Suppressor macrophage treated with lipopolysaccharide for 4 hours (primary cell): Measurements from ENCODE around the gene GPBP1L1.
"Not testable (repeated sequence)": the region's sequence is repeated elsewhere in the genome, so short reads cannot be mapped to it uniquely, and the experiment has no call there.

Experiments
- DNase-seq: peaks from one replicate; pipeline ENCODE4 v3.0.0-alpha.2; 2020

The GPBP1L1 gene

DNA sequence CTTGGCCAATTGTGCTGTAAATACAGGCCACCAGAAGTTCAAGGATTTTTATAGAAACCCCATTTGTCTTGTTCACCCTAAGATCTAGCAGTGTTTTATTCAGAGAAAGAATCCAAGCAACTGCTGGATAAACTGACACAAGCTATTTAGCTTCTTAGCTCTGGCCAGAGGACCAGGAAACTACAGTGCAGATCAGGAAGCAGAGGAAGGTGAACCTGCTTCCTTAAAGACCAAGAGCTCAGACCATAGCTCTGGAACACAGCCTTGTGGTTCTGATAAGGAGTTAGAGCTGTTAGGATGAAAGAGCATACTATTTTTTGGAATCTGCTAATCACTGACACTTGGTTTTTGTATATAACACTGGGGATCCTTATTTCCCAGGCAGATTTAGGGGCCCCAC lies 57.3 kb downstream of the GPBP1L1 start:
- no peak for DNase-seq

DNA sequence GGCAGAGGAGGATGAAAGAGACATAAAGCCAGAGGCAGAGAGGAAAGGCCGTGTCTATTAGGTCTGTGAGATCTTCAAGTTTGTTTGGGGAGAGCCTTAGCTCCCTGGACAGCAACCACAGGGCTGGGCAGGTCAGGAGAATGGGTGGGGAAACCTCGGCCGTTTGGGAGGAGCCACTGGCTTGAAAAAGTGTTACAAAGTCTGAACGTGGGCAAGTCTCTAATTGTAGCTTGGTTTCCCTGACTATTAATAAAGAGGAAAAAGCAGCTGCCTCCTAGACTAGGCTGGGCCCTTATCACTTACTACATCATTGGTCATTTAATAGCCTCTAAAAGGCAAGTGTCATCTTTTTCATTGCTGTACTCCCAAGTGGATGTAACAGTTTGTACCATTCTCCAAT lies 62.4 kb downstream of the GPBP1L1 start, which contains the start of gene CCDC17:
CCDC17 (minus strand) TSS at position 83 of the 400 bp plus-strand sequence. CDS start 145 bp downstream, outside the sequence.
- no peak for DNase-seq

DNA sequence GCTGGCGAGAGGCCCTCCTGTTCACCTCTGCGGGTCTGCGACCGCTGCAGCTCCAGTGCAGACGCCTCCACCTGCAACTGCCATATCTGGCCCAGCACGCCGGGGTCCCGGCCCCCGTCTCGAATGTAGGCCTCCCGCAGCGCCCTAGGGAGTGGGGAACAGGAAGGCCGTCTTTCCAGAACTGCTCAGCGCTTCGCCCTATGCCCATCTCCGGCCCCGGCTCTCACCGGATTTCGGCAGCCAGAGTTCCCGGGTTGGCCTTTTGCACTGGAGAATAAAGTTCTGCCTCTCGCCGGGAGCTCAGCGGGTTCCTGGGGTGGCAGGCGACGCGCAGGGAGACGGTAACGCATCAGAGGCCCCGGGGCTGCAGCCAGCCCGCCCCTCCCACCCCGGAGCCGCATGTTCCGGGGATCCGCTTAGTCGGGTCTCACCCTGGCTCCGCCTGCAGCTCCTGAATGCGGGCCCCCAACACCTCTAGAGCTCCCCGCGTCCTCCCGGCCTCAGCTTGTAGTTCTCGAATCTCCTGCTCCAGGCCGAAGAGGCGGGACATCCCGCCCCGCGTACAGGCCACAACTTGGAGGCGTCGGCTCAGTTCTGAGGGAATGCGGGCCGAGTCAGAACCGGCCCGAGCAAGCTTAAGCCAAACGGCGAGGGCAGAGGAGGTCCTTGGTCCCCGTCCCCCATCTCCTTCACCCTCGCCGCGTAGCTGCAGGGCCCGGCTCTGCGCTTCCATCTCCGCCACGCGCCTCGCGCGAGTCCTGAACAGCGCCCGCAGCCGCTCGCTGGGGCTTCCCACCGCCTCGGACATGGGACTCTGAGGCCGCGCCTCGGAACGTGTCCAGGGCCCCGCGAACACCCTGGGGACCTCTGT lies 63.6 kb downstream of the GPBP1L1 start:
- DNase-seq: no peak

DNA sequence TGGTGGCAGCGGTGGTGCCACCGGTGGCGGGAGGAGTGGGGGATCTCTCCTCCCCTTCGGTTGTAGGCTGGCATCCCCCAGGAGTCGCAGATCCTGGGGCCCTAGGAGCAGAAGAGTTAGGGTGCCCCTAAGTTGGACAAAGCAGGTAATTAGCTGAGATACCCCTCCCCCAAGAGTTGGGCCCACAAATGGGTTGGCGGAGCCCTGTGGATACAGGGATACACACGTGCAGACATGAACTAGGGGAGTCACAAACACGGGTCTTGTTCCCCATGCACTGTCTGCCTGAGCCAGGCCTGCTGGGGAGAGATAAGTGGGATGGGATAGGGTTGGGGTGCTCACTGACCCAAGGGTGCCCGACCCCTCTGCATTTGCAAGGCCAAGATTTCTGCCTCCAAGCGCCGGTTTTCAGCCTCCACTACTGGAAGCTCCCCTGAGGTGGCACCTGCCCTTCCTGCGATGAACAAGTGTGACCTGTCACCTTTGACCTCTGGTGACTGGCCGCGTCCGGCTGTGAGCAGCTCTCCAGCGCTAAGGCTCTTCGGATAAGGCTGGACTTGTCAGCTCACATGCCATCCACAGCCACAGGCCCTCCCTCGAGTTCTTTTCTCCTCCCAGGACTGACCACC lies 64.3 kb downstream of the GPBP1L1 start:
- no peak for DNase-seq

DNA sequence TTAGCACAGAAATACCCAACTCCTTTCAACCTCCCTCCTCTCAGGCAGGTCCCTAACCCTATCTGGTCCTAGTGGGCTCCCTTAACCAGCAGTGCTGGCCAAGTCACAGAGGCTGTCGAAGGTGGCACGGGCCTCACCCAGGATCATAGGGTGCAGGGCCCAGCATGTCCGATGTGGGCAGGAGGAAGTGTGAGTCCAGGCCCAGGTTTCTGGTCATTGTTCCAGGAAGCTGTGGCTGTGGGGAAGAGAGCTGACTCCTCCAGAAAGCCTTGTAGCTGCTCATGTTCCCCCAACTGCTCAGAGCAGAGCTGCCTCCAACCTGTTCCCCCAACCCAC lies 64.9 kb downstream of the GPBP1L1 start:
- DNase-seq: peak; percentile 30

DNA sequence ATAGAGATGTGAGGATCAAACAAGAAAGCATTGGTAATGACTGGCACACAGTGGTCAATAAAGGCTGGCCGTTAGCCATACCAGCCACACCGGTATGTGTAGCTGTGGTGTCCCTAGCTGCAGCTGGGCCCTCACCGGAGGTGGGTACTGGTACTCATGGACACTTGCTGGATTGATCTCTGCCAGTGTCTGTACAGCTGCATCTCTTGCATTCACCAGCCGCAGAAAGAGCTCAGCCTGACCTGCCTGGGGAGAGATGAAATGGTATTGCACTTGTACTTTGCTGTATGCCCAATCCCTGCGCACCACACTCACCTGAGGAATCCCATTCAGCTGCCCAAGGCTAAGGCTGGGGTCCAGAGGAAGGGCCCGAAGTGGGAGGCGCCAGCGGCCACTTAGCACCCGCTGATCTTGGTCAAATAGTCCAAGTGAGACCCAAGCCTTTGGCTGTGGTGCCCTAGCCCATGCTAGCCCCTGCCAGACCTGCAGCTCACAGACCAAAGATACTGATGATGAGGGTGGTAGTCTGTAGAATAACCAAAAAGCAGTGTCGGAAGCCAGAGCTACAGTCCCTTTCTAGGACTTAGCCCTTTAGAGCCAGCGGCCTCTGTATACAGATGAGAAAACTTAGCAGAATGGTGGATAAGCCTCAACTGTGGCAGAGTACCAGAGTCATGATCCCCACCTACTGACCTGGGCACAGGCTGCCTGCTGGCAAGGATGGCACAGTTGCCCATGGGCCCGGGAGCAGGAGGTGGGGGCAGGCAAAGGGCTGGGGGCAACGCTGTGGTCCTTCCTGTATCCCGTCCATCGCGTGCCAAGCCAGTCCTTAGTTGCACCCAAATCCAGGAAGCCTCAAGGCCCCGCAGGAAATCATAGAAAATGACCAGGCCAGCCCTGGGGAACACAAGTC lies 65.5 kb downstream of the GPBP1L1 start:
- no peak for DNase-seq

DNA sequence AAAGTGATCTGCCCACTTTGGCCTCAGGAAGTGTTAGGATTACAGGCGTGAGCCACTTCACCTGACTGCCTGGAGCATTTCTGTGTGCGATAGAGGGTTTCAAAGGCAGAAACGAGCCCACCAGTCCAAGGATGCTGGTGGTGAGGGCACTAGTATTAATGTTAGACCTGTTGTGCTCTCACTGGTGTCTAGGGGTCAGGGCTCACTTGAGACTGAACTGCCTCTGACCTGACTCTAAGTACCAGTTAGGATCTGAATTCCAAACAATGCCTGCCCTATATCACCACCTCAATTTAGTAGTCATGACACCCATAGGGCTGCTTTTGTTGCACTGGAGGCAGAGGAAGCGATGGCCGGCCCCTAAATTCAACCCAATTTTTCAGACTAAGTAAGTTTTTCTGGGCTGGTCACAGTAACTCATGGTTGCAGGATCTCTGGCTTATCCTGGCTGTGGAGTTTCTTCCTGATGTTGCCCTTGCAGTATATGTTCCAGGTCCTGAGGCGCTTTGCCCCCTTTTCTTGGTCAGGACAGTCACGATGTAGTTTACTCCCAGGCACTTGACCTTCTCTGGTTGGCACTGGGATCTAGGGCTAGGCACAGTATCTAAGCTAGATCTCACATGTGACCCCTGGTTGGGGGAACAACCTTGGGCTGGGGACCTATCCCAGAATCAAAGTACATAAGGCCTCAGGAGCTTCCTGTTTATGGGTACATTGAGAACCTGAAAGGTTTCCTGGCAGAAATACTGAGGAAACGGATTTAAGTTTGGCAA lies 67.0 kb downstream of the GPBP1L1 start:
- DNase-seq: no peak

DNA sequence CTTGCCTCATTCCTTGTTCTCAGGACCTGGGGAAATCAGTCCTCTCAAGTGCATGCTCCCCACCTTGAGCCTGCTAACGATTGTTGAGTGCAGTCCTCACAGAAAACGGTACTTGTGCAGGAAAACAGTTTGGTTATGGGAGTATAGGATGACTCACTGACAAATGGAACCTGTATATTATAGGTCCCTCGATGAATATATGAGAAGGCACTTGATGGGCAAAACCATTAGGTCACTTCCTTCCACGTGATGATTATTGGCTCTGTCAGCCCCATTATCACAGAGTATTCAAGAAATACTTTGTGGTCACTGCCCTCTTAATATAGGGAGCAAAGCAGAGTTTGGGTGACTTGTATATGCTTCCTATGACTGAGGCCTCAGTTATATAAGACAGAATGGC lies 68.7 kb downstream of the GPBP1L1 start:
- DNase-seq: no peak

DNA sequence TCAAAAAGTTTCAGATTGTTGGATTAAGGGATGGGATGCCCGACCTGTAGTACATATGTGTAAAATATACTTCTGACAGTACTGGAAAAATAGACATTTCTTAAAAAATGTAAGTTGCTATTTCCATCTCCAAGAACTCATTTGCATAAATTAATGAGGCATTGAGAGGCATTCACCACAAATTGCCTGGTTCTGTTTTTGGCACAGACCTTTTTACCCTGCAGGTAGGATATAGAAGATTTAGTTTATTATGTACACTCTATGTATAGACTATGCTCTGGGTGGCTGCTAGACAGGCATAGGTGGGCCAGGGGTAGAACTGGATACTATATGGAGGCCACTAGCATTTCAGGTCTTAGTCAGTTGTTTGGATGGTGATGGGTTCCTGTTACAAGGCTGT lies 70.4 kb downstream of the GPBP1L1 start:
- no peak for DNase-seq

DNA sequence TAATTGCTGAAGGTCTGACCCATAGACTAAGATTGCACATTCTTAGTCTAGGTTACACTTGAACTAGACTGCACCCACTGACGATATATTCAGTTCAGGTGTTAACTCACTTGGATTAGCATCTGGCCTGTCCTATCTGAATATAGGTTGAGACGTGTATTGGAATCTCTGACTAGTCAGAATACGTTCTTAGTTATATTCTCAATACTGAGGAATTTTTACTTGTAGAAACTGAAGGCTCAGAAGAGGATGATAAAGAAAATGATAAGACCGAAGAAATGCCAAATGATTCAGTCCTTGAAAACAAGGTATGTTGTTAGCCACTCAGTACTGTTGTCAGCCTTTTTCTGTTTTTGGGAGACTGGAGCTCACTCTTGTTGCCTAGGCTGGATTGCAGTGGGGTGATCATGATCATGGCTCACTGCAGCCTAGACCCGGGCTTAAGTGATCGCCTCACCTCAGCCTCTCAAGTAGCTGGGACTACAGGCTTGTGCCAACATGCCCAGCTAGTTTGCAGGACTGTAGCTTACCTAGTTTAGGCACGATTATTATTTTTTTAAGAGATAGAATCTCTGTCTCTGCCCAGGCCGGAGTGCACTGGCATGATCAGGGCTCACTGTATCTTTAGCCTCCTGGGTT lies 73.3 kb downstream of the GPBP1L1 start:
- no peak for DNase-seq

DNA sequence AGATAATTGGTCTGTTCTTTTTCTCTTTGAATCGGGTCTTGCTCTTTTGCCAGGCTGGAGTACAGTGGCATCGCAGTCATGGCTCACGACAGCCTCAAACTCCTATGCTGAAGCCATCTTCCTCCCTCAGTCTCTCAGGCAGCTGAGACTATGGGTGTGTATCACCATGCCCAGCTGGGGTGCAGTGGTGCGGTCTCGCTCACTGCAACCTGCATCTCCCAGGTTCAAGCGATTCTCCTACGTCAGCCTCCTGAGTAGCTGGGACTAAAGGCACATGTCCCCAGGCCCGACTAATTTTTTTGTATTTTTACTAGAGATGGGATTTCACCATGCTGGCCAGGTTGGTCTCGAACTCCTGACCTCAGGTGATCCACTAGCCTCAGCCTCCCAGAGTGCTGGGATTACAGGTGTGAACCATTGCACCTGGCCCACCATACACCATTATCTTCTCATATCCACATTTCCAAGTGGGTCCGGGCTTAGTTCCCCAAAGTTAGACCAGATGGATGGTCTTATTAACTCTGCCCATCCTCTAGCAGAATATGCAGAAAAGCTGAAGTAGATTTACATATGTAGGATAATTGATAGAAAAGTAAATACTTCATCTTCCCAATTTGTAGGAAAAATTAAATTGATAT lies 75.6 kb downstream of the GPBP1L1 start:
- no peak for DNase-seq

DNA sequence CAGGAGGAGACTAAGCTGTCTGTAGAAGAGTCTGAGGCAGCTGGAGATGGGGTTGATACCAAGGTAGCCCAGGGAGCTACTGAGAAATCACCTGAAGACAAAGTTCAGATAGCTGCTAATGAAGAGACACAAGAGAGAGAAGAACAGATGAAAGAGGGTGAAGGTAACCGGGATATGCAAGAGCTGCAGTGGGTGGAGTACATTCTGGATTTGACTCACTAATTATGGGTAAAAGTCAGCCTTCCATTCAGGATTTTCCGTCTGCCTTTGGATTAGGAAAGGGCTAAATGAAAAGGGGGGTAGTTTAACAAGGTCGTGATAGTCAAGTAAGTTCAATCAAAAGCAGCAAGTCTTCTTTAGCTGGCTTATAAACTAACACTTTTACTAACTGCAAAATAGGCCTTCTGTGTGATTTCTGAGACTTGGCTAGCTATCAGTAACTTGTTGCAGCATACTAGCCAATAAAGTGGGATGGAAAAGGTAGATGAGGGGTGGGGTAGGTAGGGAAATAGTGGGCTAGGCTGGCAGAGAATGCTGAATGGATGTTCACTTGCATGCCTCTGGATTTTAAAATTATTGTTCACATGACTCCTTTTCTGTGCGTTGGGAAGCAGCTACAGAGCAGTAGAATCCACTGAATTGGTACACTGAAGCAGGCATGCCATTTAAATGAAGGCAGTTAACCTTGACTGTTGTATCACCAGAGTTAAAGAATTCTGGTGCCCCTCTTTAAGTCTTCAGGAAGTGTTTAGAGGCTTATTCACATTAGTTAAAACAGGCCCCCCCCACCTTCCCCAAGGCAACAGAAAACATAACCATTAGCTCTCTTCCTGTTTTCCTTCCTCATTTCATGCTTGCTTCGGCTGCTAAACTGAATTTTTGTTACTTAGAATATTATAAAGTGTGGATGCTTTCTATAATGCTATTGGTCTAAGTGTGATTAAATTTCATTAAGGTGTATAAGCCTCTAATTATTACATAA lies 77.9 kb downstream of the GPBP1L1 start:
- DNase-seq: peak; percentile 63

DNA sequence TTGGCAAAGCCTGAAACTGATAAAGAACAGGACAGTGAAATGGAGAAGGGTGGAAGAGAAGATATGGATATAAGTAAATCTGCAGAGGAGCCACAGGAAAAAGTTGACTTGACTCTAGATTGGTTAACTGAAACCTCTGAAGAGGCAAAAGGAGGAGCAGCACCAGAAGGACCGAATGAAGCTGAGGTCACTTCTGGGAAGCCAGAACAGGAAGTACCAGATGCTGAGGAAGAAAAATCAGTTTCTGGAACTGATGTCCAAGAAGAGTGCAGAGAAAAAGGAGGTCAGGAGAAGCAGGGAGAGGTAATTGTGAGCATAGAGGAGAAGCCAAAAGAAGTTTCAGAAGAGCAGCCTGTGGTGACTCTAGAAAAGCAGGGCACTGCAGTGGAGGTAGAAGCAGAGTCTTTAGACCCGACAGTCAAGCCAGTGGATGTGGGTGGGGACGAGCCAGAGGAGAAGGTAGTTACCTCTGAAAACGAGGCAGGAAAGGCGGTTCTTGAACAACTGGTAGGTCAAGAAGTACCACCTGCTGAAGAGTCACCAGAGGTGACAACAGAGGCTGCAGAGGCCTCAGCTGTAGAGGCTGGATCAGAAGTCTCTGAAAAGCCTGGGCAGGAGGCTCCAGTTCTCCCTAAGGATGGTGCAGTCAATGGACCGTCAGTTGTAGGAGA lies 78.8 kb downstream of the GPBP1L1 start:
- DNase-seq: peak; percentile 66

DNA sequence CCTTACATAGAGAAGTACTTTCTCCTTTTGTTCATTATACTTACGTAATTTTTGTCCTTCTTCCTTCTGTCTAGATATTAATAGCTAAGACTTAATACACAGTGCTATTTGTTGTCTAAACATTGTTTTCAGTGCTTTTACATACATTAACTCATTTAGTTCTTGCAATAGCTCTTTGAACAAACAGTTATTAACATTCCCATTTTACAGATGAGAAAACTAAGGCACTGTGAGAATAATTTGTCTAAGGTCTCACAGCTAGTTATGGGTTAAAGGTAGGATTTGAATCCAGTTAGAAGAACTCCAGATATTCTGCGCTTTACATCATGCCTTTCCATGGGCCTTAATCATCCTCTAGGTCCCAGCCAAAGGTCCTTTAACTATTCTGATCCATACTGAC lies 82.1 kb downstream of the GPBP1L1 start:
- no peak for DNase-seq

DNA sequence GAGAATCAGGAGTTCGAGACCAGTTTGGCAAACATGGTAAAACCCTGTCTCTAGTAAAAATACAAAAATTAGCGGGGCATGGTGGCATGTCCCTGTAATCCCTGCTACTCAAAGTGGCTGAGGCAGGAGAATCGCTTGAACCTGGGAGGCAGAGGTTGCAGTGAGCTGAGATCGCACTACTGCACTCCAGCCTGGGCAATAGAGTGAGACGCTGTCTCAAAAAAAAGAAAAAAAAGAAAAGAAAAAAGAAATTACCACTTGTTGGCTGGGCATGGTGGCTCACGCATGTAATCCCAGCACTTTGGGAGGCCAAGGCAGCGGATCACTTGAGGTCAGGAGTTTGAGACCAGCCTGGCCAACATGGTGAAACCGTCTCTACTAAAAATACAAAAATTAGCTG lies 89.6 kb downstream of the GPBP1L1 start:
- DNase-seq: not testable (repeated sequence)

DNA sequence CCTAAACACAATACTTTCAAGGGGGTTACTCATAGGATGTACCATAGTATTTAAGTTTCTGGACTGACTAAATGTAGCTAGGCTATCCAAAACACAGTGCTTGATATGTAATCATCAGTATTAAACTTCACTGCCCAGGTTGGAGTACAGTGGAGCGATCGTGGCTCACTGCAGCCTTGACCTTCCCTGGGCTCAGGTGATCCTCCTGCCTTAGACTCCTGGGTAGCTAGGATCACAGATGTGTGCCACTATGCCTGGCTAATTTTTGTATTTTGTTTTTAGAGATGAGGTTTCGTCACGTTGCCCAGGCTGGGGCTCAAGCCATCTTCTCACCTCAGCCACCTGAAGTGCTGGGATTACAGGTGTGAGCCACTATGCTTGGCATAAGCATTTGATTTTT lies 91.9 kb downstream of the GPBP1L1 start:
- no peak for DNase-seq

DNA sequence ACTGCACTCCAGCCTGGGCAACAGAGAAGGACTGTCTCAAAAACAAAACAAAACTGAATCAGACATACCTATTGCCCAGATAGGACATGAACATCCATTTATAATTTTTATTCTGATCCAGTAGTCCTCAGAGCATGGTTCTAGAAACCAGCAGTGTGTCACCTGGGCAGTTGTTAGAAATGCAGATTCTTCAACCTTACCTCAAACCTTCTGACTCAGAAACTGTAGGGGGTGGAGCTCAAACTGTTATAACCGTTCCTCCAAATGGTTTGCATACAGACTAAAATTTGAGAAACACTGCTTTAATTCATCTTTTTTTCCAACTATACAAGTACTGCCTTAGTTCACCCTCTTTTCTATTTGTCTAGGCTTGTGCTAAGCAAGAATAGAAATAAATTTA lies 96.5 kb downstream of the GPBP1L1 start:
- no peak for DNase-seq

DNA sequence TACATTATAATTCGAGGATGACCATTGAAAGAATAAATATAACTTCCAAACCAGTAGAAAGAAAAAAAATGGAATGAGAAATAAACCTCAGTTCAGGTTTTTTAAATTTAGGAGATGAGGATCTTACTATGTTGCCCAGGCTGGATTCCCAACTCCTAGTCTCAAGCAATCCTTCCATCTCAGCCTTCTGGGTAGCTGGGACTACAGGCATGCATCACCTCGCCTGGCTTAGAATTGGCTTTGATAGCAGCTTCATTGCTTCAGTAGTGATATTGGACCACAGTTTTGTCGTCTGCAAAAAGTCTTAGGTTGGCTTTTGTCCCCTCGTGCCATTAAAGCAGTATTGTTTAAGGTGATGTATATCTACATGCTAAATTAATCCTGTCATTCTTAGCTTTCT lies 99.6 kb downstream of the GPBP1L1 start:
- DNase-seq: no peak

DNA sequence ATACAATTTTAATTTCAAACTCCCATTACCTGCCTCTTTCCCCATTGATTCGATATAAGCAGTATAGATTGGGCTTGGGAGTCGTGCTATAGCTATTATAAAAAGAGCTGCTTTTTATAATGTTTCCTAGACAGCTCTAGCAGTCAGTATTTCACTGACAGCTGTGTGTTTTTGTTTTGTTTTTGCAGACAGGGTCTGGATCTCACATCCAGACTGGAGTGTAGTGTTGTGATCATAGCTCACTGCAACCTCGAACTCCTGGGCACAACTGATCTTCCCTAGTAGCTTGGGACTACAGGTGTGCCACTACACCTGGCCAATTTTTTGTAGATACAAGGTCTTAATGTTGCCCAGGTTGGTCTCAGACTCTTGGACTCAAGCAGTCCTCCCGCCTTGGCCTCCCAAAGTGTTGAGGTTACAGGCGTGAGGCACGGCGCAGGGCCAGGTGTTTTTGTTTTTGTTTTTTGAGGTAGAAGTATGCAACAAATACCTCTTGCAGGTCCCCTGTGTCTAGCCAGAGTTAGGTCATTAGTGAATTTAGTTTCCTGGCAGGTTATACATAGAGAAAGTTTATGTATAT lies 100.7 kb downstream of the GPBP1L1 start:
- no peak for DNase-seq

DNA sequence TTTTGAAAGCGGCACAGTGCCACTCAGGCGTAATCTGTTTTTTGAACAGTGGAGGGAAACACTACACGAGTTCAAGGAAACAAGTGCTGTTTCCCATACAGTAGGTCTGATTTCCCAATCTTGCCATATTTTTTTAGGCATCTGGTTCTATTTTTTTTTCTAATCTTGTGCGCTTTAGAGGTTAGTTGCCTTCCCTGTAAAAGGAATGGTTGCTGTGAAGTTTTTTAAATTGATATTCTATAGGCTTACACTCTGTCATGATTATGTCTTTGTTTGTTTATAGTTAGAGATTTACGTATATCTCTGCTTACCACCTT lies 101.3 kb downstream of the GPBP1L1 start:
- peak; percentile 28 for DNase-seq
